PFSK-1 (cell line): Measurements from ENCODE around the gene NEGR1.

Source experiments
- FOXP2 ChIP-seq: optimal IDR thresholded peaks from 2 replicates; pipeline ENCODE3; 2011; ENCODE audit warnings: borderline replicate concordance, control low read depth, inconsistent platforms; ENCODE audit not compliant: insufficient read depth; ENCODE audit errors: extremely low read length, extremely low read depth
- POLR2AphosphoS5 ChIP-seq: IDR thresholded peaks from 2 replicates; pipeline ENCODE4 v1.6.1; 2012; ENCODE audit warnings: low read depth, mild to moderate bottlenecking, control low read depth, low read length, moderate library complexity
- REST ChIP-seq, 2 experiments: IDR thresholded peaks; 2 replicates each; pipeline versions ENCODE4 v1.6.1 to v1.8.0; 2011 to 2012; ENCODE audit warnings: low read depth in 2 of 2, low read length in 2 of 2, control low read depth in 1 of 2, inconsistent platforms in 1 of 2, mild to moderate bottlenecking in 1 of 2, moderate library complexity in 1 of 2; ENCODE audit not compliant: insufficient read depth in 1 of 2
- SIN3A ChIP-seq: IDR thresholded peaks from 2 replicates; pipeline ENCODE4 v1.6.1; 2012; ENCODE audit warnings: mild to moderate bottlenecking, low read length, moderate library complexity, borderline replicate concordance; ENCODE audit not compliant: insufficient read depth
- TAF1 ChIP-seq: IDR thresholded peaks from 2 replicates; pipeline ENCODE4 v1.6.1; 2012; ENCODE audit warnings: low read length, control low read depth, borderline replicate concordance; ENCODE audit not compliant: insufficient read depth

Gene NEGR1

DNA sequence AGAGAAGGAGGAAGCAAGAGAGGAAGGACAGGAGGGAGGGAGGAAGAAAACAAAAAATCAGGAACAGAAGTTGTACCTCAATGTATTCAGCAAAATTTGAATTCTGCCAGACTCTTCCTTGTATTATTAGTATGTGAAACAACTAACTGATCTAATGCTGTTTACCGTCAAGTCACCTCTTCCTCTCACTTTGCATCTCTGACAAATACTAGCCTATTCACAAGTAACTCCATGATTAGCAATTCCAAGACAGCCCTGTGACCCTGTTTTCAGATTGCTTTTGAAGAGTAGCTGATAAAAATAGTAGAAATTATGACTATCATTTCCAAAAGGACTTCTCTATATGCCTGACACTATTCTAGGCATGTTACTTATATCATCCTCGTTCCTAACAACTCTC, 445.4 kb downstream of the NEGR1 start:
- TF ChIP-seq FOXP2 (no peak), SIN3A (no peak), REST (IDR thresholded peaks at IDR 0.05; ENCODE audit: insufficient read depth in 1 of 2, low read depth in 2 of 2, low read length in 2 of 2) (no peak), TAF1 (no peak), POLR2AphosphoS5 (no peak)

GRCh38 chr1:71835442-71835813, 446.9 kb downstream of the NEGR1 start:
- TF ChIP-seq REST (IDR thresholded peaks at IDR 0.05; ENCODE audit: insufficient read depth in 1 of 2, low read depth in 2 of 2, low read length in 2 of 2) (no peak), TAF1 (no peak), FOXP2 (no peak), SIN3A (no peak), POLR2AphosphoS5 (no peak)

DNA sequence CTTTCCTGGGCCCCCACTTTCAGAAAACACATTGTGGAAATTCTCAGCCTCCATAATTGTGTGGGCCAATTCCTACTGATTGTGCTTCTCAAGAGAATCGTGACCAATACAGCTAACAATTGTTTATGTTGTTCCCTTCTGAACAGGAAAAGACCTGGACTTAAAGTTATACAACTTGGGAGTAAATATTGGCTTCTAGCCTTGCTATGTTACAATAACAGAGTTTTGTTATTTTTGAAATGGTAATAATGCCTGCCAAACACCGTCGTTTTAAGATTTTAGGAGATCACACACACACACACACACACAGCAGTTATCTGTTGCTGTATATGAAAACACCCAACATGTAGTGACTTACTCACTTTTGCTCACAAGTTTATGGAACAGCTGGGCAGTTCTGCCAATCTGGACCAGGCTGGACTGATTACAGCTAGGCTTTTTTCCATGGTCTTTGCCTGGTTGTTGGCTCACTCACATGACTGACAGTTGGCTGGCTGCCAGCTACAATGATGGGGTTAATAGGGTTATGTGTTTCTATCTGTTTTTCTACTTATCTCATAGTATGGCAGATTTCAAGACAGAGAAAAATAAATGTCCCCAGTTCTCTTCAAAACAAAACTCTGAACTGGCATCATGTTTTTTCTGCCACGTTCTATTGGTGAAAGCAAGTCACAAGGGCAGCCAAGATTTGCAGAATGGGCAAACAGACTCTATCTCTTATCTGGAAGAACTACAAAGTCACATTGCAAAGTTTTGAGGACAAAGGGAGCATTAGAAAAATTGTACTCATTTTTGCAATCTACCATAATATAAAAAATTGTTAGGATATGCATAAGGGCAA, 447.5 kb downstream of the NEGR1 start:
- TF ChIP-seq TAF1 (no peak), FOXP2 (no peak), SIN3A (no peak), POLR2AphosphoS5 (no peak)

- TF ChIP-seq TAF1 (no peak), SIN3A (no peak), FOXP2 (no peak), POLR2AphosphoS5 (no peak), REST (IDR thresholded peaks at IDR 0.05; ENCODE audit: insufficient read depth in 1 of 2, low read depth in 2 of 2, low read length in 2 of 2) (no peak)
Measured at GRCh38 chr1:71831646-71832045, 450.7 kb downstream of the NEGR1 start.

GRCh38 chr1:71829346-71829745, 453.0 kb downstream of the NEGR1 start:
- TF ChIP-seq POLR2AphosphoS5 (no peak), FOXP2 (no peak), REST (IDR thresholded peaks at IDR 0.05; ENCODE audit: insufficient read depth in 1 of 2, low read depth in 2 of 2, low read length in 2 of 2) (no peak), SIN3A (no peak), TAF1 (no peak)
